NCI-H345 treated with DMSO at 0.1 percent for 48 hours (cell line): ENCODE measurements around the gene FAM117A.

Experiments
- DNase-seq: peaks from one replicate; lab custom pipeline; 2025; ENCODE audit not compliant: unreplicated experiment; lab: John Stamatoyannopoulos, UW

FAM117A gene

GRCh38 chr17:49763735-49764558 lies at the start of gene FAM117A:
Gene FAM117A (minus strand): TSS chr17:49764131. CDS start chr17:49764087, 44 bp downstream.
- DNase-seq = peak; percentile 98

GRCh38 chr17:49809056-49809455 lies 45.1 kb upstream of the FAM117A start:
- no peak for DNase-seq

- no peak for DNase-seq
Observed at GRCh38 chr17:49798738-49799137, 34.8 kb upstream of the FAM117A start.

GRCh38 chr17:49798182-49798581 lies 34.3 kb upstream of the FAM117A start:
- DNase-seq = no peak

- no peak for DNase-seq
Observed at GRCh38 chr17:49795372-49795771, 31.4 kb upstream of the FAM117A start.

GRCh38 chr17:49793309-49793708 lies 29.4 kb upstream of the FAM117A start:
- no peak for DNase-seq

- no peak for DNase-seq
Observed at GRCh38 chr17:49789243-49789578, 25.3 kb upstream of the FAM117A start.

GRCh38 chr17:49788478-49789242 lies 24.7 kb upstream of the FAM117A start, which contains the start of gene KAT7:
Gene KAT7 (plus strand): TSS chr17:49788681. CDS start chr17:49788835, 154 bp downstream.
- peak; percentile 97 for DNase-seq

- DNase-seq = no peak
Observed at GRCh38 chr17:49787884-49788477, 24.1 kb upstream of the FAM117A start.

GRCh38 chr17:49784636-49785035 lies 20.7 kb upstream of the FAM117A start:
- DNase-seq = no peak

- no peak for DNase-seq
Observed at GRCh38 chr17:49783791-49784190, 19.9 kb upstream of the FAM117A start.

- DNase-seq = no peak
Observed at GRCh38 chr17:49783071-49783715, 19.3 kb upstream of the FAM117A start.

GRCh38 chr17:49779739-49780231 lies 15.9 kb upstream of the FAM117A start:
- DNase-seq = peak; percentile 11

- DNase-seq = no peak
Observed at GRCh38 chr17:49779156-49779738, 15.3 kb upstream of the FAM117A start.

GRCh38 chr17:49777563-49777962 lies 13.6 kb upstream of the FAM117A start:
- DNase-seq = no peak

GRCh38 chr17:49776551-49777300 lies 12.8 kb upstream of the FAM117A start:
- no peak for DNase-seq

- DNase-seq = no peak
Observed at GRCh38 chr17:49775546-49776260, 11.8 kb upstream of the FAM117A start.

GRCh38 chr17:49766918-49767530 lies 3.1 kb upstream of the FAM117A start:
- no peak for DNase-seq
